Karpas-422 (cell line): Measurements from ENCODE around the gene MAIP1. TPM values are rescaled to one million over a fixed set of nuclear protein-coding genes. Genes with fewer than 3 reads are reported as not detected.

Experiments used
- DNase-seq: peaks from one replicate; pipeline ENCODE4 v3.0.0-alpha.2; 2015
- H2AFZ ChIP-seq: fragments of 200-600 bp; sonication (generic); 2 replicates; pipeline ENCODE4 v1.6.1; 2014; ENCODE audit warnings: antibody characterized with exemption, low read length, mixed read lengths
- H3K27ac ChIP-seq: fragments of 200-600 bp; sonication (generic); 2 replicates; pipeline ENCODE4 v1.5.1; 2014; ENCODE audit warnings: mild to moderate bottlenecking, low read length, moderate library complexity
- H3K27me3 ChIP-seq: fragments of 200-600 bp; sonication (generic); 2 replicates; pipeline ENCODE4 v1.6.1; 2014; ENCODE audit warnings: low read length, mixed read lengths
- H3K36me3 ChIP-seq: fragments of 200-600 bp; sonication (generic); 2 replicates; pipeline ENCODE4 v1.6.1; 2014; ENCODE audit warnings: low read length, mixed read lengths; ENCODE audit not compliant: insufficient read depth
- H3K4me1 ChIP-seq: fragments of 200-600 bp; sonication (generic); 2 replicates; pipeline ENCODE4 v1.6.1; 2014; ENCODE audit warnings: mild to moderate bottlenecking, low read length, mixed read lengths
- H3K4me2 ChIP-seq: fragments of 200-600 bp; sonication (generic); 2 replicates; pipeline ENCODE4 v1.6.1; 2014; ENCODE audit warnings: low read length, low read depth, mild to moderate bottlenecking; ENCODE audit not compliant: poor library complexity, severe bottlenecking
- H3K4me3 ChIP-seq: fragments of 200-600 bp; sonication (generic); 2 replicates; pipeline ENCODE4 v1.5.1; 2014; ENCODE audit warnings: mild to moderate bottlenecking, antibody characterized with exemption, low read length, mixed read lengths
- H3K79me2 ChIP-seq: fragments of 200-600 bp; sonication (generic); 2 replicates; pipeline ENCODE4 v1.6.1; 2014; ENCODE audit warnings: mild to moderate bottlenecking, low read length, mixed read lengths
- H3K9ac ChIP-seq: fragments of 200-600 bp; sonication (generic); 2 replicates; pipeline ENCODE4 v1.6.0; 2014; ENCODE audit warnings: low read length
- H3K9me2 ChIP-seq: fragments of 200-600 bp; sonication (generic), shearing (Covaris generic); replicated peaks from 2 replicates; pipeline ENCODE4 v1.6.0; 2014; ENCODE audit warnings: mild to moderate bottlenecking, low read length, moderate library complexity; ENCODE audit not compliant: insufficient read depth
- H3K9me3 ChIP-seq: fragments of 300-700, 200-600 bp; sonication (generic); 2 replicates; pipeline ENCODE4 v1.6.1; 2014; ENCODE audit warnings: low read length, mixed read lengths
- H4K20me1 ChIP-seq: fragments of 200-600 bp; sonication (generic); 2 replicates; pipeline ENCODE4 v1.6.1; 2014; ENCODE audit warnings: mild to moderate bottlenecking, antibody characterized with exemption, low read length, low read depth; ENCODE audit not compliant: insufficient read depth
- total RNA-seq: library from RNA; depleted of rRNA; stranded (reverse); fragments of >200 nt; shearing (Covaris generic); gene quantifications from 2 replicates; pipeline ENCODE4 v1.2.3, GENCODE V29; 2014; ENCODE audit warnings: low replicate concordance

MAIP1 gene
- total RNA-seq, 1 experiment from 2014 or later = 26.9 TPM

DNA sequence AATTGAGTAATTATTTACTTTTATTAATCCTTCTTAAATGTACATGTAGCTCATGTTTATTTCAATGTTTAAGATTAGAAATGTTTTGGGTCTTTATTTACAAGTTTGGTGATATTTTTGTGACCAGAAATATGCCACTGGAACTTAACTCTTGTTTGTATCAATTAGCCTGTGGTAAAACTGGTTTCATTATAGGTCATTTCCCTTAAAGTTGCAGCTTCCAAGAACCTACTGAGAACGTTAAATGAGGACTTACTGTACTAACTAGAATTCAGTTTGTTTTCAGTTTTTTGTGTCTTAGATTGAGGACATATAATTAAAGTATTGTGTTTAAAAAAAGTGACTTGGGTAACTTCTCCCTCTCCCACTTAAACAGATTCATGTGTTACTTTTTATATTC is 4.4 kb upstream of the MAIP1 start:
- Histone ChIP-seq H3K9me2 (no peaks in the 10 kb centered on the region), H3K27ac (no peak overlapping the region), H3K9ac (no peak overlapping the region), H4K20me1 (no peaks in the 10 kb centered on the region), H3K4me2 (no peak overlapping the region), H3K79me2 (peaks cover 83% of the 10 kb centered on the region), H3K27me3 (no peaks in the 10 kb centered on the region), H3K9me3 (no peaks in the 10 kb centered on the region), H2AFZ (no peak overlapping the region), H3K36me3 (peaks cover 9% of the 10 kb centered on the region), H3K4me3 (no peak overlapping the region), H3K4me1 (peaks cover 26% of the 10 kb centered on the region)
- no peak for DNase-seq

- H3K79me2 ChIP-seq = peaks cover 98% of the 10 kb centered on the region
- peaks cover 46% of the 10 kb centered on the region for H3K4me1 ChIP-seq
- H3K9me2 ChIP-seq = no peaks in the 10 kb centered on the region
These were observed 409 bp upstream of the MAIP1 start for GRCh38 chr2:199955007-199955338.

DNA sequence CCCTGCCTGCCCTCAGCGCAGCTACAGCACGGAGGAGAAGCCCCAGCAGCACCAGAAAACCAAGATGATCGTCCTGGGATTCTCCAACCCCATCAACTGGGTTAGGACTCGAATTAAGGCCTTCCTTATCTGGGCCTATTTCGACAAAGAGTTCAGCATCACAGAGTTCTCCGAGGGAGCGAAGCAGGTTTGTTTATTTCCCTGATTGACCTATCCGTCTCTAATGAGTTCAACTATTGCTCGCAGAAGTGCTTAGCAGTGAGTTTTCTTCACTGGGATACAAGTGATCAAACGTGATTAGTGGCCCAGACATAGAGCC is 639 bp downstream of the MAIP1 start:
- Histone ChIP-seq H3K9me3 (no peaks in the 10 kb centered on the region), H3K79me2 (peaks cover 95% of the 10 kb centered on the region), H3K4me1 (peaks cover 46% of the 10 kb centered on the region), H2AFZ (peak overlapping the region; percentile 71; the same call in 1 of the 2 replicates), H3K4me3 (peak overlapping the region; percentile 89), H3K27ac (peak overlapping the region; percentile 55; the same call in 1 of the 2 replicates), H3K36me3 (peaks cover 26% of the 10 kb centered on the region; the same call in 1 of the 2 replicates), H3K9ac (peak overlapping the region; percentile 88), H4K20me1 (no peaks in the 10 kb centered on the region), H3K27me3 (no peaks in the 10 kb centered on the region), H3K4me2 (peak overlapping the region; percentile 78), H3K9me2 (no peaks in the 10 kb centered on the region)
- DNase-seq = peak; percentile 55

More at GRCh38 chr2:199955007-199955338, 409 bp upstream of the MAIP1 start:
- Histone ChIP-seq H4K20me1 (no peaks in the 10 kb centered on the region), H3K4me3 (peak overlapping the region; percentile 89), H3K27me3 (no peaks in the 10 kb centered on the region), H3K27ac (peak overlapping the region; percentile 55), H3K9ac (peak overlapping the region; percentile 88), H3K36me3 (peaks cover 19% of the 10 kb centered on the region; the same call in 1 of the 2 replicates), H3K4me2 (peak overlapping the region; percentile 78), H3K9me3 (no peaks in the 10 kb centered on the region), H2AFZ (peak overlapping the region; percentile 71; the same call in 1 of the 2 replicates)
- DNase-seq = no peak

DNA sequence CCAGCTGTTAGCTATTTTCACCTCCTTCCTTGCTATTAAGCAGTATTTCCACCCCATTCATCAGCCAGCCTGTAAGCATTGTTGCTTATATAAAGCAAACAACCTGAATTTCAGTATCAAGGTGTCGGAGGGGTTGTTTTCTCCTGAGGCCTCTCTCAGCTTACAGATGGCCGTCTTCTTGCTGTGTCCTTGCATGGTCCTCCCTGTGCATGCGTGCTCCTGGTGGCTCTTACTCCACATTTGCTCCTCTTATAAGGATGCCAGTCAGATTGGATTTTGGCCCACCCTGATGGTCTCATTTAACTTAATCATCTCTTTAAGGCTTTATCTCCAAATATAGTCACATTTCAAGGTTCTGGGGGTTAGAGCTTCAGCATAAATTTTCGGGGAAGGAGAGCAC is 2.6 kb downstream of the MAIP1 start:
- peaks cover 44% of the 10 kb centered on the region for H3K36me3 ChIP-seq
- H3K4me3 ChIP-seq = no peak overlapping the region
- H3K9me2 ChIP-seq = no peaks in the 10 kb centered on the region
- no peaks in the 10 kb centered on the region for H3K27me3 ChIP-seq
- H3K4me1 ChIP-seq = peaks cover 36% of the 10 kb centered on the region
- H4K20me1 ChIP-seq = no peaks in the 10 kb centered on the region
- H3K9ac ChIP-seq = no peak overlapping the region
- DNase-seq = no peak
- peaks cover 85% of the 10 kb centered on the region for H3K79me2 ChIP-seq
- peak overlapping the region; percentile 78 for H3K4me2 ChIP-seq
- H3K9me3 ChIP-seq = no peaks in the 10 kb centered on the region
- H2AFZ ChIP-seq = no peak overlapping the region
- H3K27ac ChIP-seq = no peak overlapping the region

GRCh38 chr2:199962203-199962602 is 6.8 kb downstream of the MAIP1 start:
- no peaks in the 10 kb centered on the region for H3K9me3 ChIP-seq
- H3K4me2 ChIP-seq = no peak overlapping the region
- no peaks in the 10 kb centered on the region for H4K20me1 ChIP-seq
- H3K9ac ChIP-seq = no peak overlapping the region
- no peaks in the 10 kb centered on the region for H3K9me2 ChIP-seq
- peaks cover 43% of the 10 kb centered on the region for H3K79me2 ChIP-seq
- H2AFZ ChIP-seq = no peak overlapping the region
- no peak for DNase-seq
- H3K27ac ChIP-seq = no peak overlapping the region
- peaks cover 12% of the 10 kb centered on the region for H3K4me1 ChIP-seq
- H3K4me3 ChIP-seq = no peak overlapping the region
- H3K27me3 ChIP-seq = no peaks in the 10 kb centered on the region
- peaks cover 70% of the 10 kb centered on the region for H3K36me3 ChIP-seq

DNA sequence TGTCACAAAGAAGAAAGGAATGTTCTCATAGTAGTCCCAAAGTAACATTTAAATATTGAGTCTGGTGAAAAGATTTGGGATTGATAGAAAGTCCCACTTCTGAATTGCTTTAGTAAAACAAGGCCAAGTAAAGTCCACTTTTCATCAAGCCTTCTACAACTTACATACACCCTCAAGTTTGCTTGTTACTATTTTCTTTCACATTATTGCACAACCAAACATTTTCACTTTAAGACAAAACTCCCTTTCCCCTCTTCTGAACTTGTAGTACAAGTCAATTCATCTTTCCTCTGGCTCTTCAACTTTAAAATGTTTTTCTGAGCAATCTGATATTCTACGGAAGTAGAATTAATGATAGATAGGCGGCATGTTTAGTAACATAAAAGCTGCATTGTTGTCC is 11.0 kb downstream of the MAIP1 start:
- no peak overlapping the region for H2AFZ ChIP-seq
- no peaks in the 10 kb centered on the region for H3K4me1 ChIP-seq
- H3K4me3 ChIP-seq = no peak overlapping the region
- no peaks in the 10 kb centered on the region for H3K27me3 ChIP-seq
- H3K79me2 ChIP-seq = peaks cover 5% of the 10 kb centered on the region; the same call in 1 of the 2 replicates
- no peak overlapping the region for H3K9ac ChIP-seq
- no peak overlapping the region for H3K4me2 ChIP-seq
- no peaks in the 10 kb centered on the region for H4K20me1 ChIP-seq
- no peaks in the 10 kb centered on the region for H3K9me2 ChIP-seq
- H3K9me3 ChIP-seq = no peaks in the 10 kb centered on the region
- DNase-seq = no peak
- H3K27ac ChIP-seq = no peak overlapping the region
- H3K36me3 ChIP-seq = peaks cover 41% of the 10 kb centered on the region

DNA sequence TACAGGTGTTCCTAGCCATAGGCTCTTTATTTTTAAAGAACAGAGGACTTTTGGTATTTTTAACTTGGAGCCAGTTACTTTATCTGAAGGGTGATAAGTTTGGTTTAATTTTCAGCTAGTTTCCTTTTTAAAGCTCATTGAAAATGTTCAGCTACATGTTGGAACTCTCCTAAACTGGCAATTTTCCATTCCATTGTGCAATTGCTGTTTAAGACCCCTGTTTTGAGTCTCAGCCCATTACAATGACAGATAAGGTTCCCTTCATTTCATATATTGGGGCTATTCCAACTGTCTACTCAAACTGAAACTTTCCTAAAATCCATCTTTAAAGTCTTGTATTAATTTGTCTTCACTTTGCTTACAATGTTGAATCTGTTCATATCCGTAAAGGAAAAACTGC is 11.6 kb downstream of the MAIP1 start:
- no peak overlapping the region for H3K27ac ChIP-seq
- H3K4me2 ChIP-seq = no peak overlapping the region
- no peaks in the 10 kb centered on the region for H3K4me1 ChIP-seq
- H3K9me2 ChIP-seq = no peaks in the 10 kb centered on the region
- no peaks in the 10 kb centered on the region for H4K20me1 ChIP-seq
- no peaks in the 10 kb centered on the region for H3K27me3 ChIP-seq
- no peak overlapping the region for H2AFZ ChIP-seq
- H3K9ac ChIP-seq = no peak overlapping the region
- no peak overlapping the region for H3K4me3 ChIP-seq
- no peak for DNase-seq
- H3K9me3 ChIP-seq = no peaks in the 10 kb centered on the region
- peaks cover 35% of the 10 kb centered on the region for H3K36me3 ChIP-seq
- H3K79me2 ChIP-seq = peaks cover 5% of the 10 kb centered on the region; the same call in 1 of the 2 replicates

DNA sequence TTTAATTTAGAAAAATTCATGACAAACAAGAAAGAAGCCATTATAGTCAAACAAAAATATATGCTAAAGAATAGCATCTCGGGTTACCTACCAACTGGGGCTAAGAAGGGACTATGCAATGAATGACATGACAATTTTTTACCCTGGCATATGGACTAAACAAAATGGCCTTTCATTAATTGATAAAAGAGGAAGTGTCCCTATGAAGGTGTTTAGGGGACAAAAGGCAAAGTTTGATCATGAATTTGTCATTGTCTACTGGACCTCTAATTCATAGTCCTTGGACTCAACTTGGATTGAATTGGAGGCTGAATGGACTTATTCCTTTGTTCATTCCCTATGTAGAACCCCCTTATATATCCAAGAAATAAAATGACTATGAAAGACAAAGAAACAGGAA is 12.7 kb downstream of the MAIP1 start:
- Histone ChIP-seq H3K9me2 (no peaks in the 10 kb centered on the region), H3K27me3 (no peaks in the 10 kb centered on the region)

More for the DNA sequence above, 12.7 kb downstream of the MAIP1 start:
- H4K20me1 ChIP-seq = no peaks in the 10 kb centered on the region
- no peaks in the 10 kb centered on the region for H3K9me3 ChIP-seq
- H3K79me2 ChIP-seq = no peaks in the 10 kb centered on the region
- no peak overlapping the region for H3K27ac ChIP-seq
- no peak overlapping the region for H3K4me3 ChIP-seq
- no peak overlapping the region for H3K9ac ChIP-seq
- H3K4me2 ChIP-seq = no peak overlapping the region
- no peaks in the 10 kb centered on the region for H3K4me1 ChIP-seq
- no peak for DNase-seq
- H3K36me3 ChIP-seq = peaks cover 25% of the 10 kb centered on the region; the same call in 1 of the 2 replicates
- no peak overlapping the region for H2AFZ ChIP-seq
